Psoas muscle (tissue), 8 donors: Measurements from ENCODE around the gene TJP1. TPM values are rescaled to one million over a fixed set of nuclear protein-coding genes. Genes with fewer than 3 reads are reported as not detected.

Experiments used
- ATAC-seq, 4 donors: fragments of 200-7000 bp; cut with Tn5 transposase; one replicate each; pipeline ENCODE4 v1.9.1; 2020; ENCODE audit warnings: moderate library complexity in 3 of 4, mild to moderate bottlenecking in 2 of 4
- DNase-seq, 2 donors: peaks; one replicate each; pipeline ENCODE4 v3.0.0-alpha.2; 2020
- H3K27ac ChIP-seq: fragments of 200-600 bp; one replicate; pipeline ENCODE4 v1.8.0; 2022
- H3K27me3 ChIP-seq, 3 donors: fragments of 200-600 bp in 1 of 3; one replicate each; pipeline versions ENCODE4 v1.6.1 to v1.8.0; 2013 to 2022; ENCODE audit warnings: low read length in 2 of 3, mild to moderate bottlenecking in 2 of 3, moderate library complexity in 1 of 3; ENCODE audit not compliant: insufficient read depth in 3 of 3
- H3K36me3 ChIP-seq, 2 donors: fragments of 200-600 bp in 1 of 2; one replicate each; pipeline versions ENCODE4 v1.6.1 to v1.8.0; 2013 to 2022; ENCODE audit warnings: low read depth in 1 of 2, mild to moderate bottlenecking in 1 of 2, moderate library complexity in 1 of 2; ENCODE audit not compliant: insufficient read depth in 1 of 2
- H3K4me1 ChIP-seq: fragments of 200-600 bp; one replicate; pipeline ENCODE4 v1.8.0; 2022
- H3K4me3 ChIP-seq: fragments of 200-600 bp; one replicate; pipeline ENCODE4 v1.8.0; 2022; ENCODE audit warnings: mild to moderate bottlenecking
- H3K9me3 ChIP-seq: fragments of 200-600 bp; one replicate; pipeline ENCODE4 v1.8.0; 2022
- WGBS, 3 donors: extraction: QIAGEN DNeasy Blood & Tissue Kit; methylation state at CpG; one replicate each; pipeline versions ENCODE4 v1.1.6 to v1.1.7; 2013; 5-methylcytosine and 5-hydroxymethylcytosine counted together
- intact Hi-C, 2 donors: fragments of 100-400 bp; cut with DNase I; formaldehyde crosslinking; loops; one replicate each; pipeline versions ENCODE4 v1.11.0 to v1.14.2; 2022
- polyA plus RNA-seq, 3 donors: library from polyadenylated mRNA; stranded (reverse); fragments of 200-250 nt; gene quantifications; one replicate each; pipeline ENCODE4 v1.2.3, GENCODE V29; 2013
- total RNA-seq, 4 donors: library from RNA; stranded (reverse); fragmentation: NEBNext Ultra II Directional in 2 of 4; extraction: Animal tissue kit (Norgen Biotek cat#: 25700) in 2 of 4; gene quantifications; one replicate each; pipeline versions ENCODE4 v1.2.1 to v1.2.4, GENCODE V29; 2021 to 2023
- TF ChIP-seq, protein P1 (sequence below): fragments of 200-600 bp; IDR thresholded peaks from one replicate; pipeline ENCODE4 v1.8.0; 2022; ENCODE audit warnings: antibody characterized with exemption
- donor health status: healthy with polysubstance abuse.
- donor health status: DM: no; HTN: no; CAD: no; lungs with moderate emphysema.
- donor health status: Bipolar disorder and iron deficiency.
- donor health status: healthy.
- donor health status: DM: yes; HTN: yes; CAD: no.
- donor health status: DM: no; HTN: no; CAD: no.
- donor health status: DM: no; HTN: no; CAD: no.
- donor health status: DM: yes; HTN: yes; CAD: no.

Gene TJP1
- total and polyA plus RNA-seq, 7 donors = 8.6 to 49.9 (median 32.6) TPM

- DNase-seq (no peak), ATAC-seq (no peak)
- H3K9me3 ChIP-seq = no peaks in the 10 kb centered on the region
- H3K4me3 ChIP-seq = no peak overlapping the region
- H3K27me3 ChIP-seq = no peaks in the 10 kb centered on the region
- H3K27ac ChIP-seq = no peak overlapping the region
- TF ChIP-seq, protein P1, sequence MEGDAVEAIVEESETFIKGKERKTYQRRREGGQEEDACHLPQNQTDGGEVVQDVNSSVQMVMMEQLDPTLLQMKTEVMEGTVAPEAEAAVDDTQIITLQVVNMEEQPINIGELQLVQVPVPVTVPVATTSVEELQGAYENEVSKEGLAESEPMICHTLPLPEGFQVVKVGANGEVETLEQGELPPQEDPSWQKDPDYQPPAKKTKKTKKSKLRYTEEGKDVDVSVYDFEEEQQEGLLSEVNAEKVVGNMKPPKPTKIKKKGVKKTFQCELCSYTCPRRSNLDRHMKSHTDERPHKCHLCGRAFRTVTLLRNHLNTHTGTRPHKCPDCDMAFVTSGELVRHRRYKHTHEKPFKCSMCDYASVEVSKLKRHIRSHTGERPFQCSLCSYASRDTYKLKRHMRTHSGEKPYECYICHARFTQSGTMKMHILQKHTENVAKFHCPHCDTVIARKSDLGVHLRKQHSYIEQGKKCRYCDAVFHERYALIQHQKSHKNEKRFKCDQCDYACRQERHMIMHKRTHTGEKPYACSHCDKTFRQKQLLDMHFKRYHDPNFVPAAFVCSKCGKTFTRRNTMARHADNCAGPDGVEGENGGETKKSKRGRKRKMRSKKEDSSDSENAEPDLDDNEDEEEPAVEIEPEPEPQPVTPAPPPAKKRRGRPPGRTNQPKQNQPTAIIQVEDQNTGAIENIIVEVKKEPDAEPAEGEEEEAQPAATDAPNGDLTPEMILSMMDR = no peak
- 95 to 100% (median 98%) methylated on average over 3 of the region's 3 CpGs for WGBS, 3 donors
- H3K36me3 ChIP-seq = no peaks in the 10 kb centered on the region
- intact Hi-C loops = no loop called here
- H3K4me1 ChIP-seq = peaks cover 3% of the 10 kb centered on the region
Measured at GRCh38 chr15:29838352-29839010, 16.2 kb upstream of the TJP1 start.

GRCh38 chr15:29835301-29835700, 13.0 kb upstream of the TJP1 start:
- TF ChIP-seq, protein P1 = no peak
- intact Hi-C loops = no loop called here
- Histone ChIP-seq H3K4me1 (no peaks in the 10 kb centered on the region), H3K27me3 (no peaks in the 10 kb centered on the region), H3K27ac (no peak overlapping the region), H3K9me3 (peaks cover 4% of the 10 kb centered on the region), H3K36me3 (no peaks in the 10 kb centered on the region), H3K4me3 (no peak overlapping the region)
- whole genome bisulfite sequencing, 3 donors = 56 to 75% (median 62%) methylated on average over 4 of the region's 4 CpGs
- ATAC-seq = no peak
- DNase-seq = no peak

GRCh38 chr15:29832709-29833108, 10.4 kb upstream of the TJP1 start:
- H3K27me3 ChIP-seq = no peaks in the 10 kb centered on the region
- intact Hi-C loops = no loop called here
- no peak for ATAC-seq
- H3K4me3 ChIP-seq = no peak overlapping the region
- no peak for DNase-seq
- no peaks in the 10 kb centered on the region for H3K36me3 ChIP-seq
- H3K9me3 ChIP-seq = peaks cover 4% of the 10 kb centered on the region
- TF ChIP-seq, protein P1 = no peak
- 68 to 76% (median 72%) methylated on average over 3 of the region's 3 CpGs for WGBS, 3 donors
- H3K4me1 ChIP-seq = no peaks in the 10 kb centered on the region
- no peak overlapping the region for H3K27ac ChIP-seq

- TF ChIP-seq, protein P1 = no peak
- Histone ChIP-seq H3K4me3 (no peak overlapping the region), H3K4me1 (no peaks in the 10 kb centered on the region), H3K27ac (no peak overlapping the region), H3K27me3 (no peaks in the 10 kb centered on the region), H3K9me3 (no peaks in the 10 kb centered on the region), H3K36me3 (no peaks in the 10 kb centered on the region)
- 63 to 79% (median 64%) methylated on average over 8 of the region's 8 CpGs for WGBS, 3 donors
- DNase-seq (no peak), ATAC-seq (no peak)
- intact Hi-C loops = loop anchor here (5.0 to 10.0 kb wide), 2 partner anchors 85 to 98 kb away; no protein-coding TSS in a partner anchor
Measured at GRCh38 chr15:29826908-29827820, 4.9 kb upstream of the TJP1 start.
